Heart left ventricle (tissue), 16 donors: ENCODE measurements around the gene PTPN13. TPM values are rescaled to one million over a fixed set of nuclear protein-coding genes. Genes with fewer than 3 reads are reported as not detected.

ENCODE experiments used
- ATAC-seq, 4 donors: fragments of 200-7000 bp; cut with Tn5 transposase; one replicate each; pipeline ENCODE4 v1.9.1; 2020 to 2022; ENCODE audit warnings: moderate library complexity in 4 of 4, mild to moderate bottlenecking in 3 of 4, moderate number of reproducible peaks in 1 of 4
- DNase-seq, 5 donors: peaks; one replicate each; pipeline ENCODE4 v3.0.0-alpha.2; 2020
- H3K27ac ChIP-seq, 12 donors: fragments of 200-600 bp; sonication (generic) in 4 of 12; one replicate each; pipeline versions ENCODE4 v1.5.0 to v1.8.0; 2016 to 2022; ENCODE audit warnings: mild to moderate bottlenecking in 2 of 12
- H3K27me3 ChIP-seq, 9 donors: fragments of 200-600 bp; sonication (generic) in 2 of 9; one replicate each; pipeline versions ENCODE4 v1.5.1 to v1.8.0; 2016 to 2022; ENCODE audit warnings: mild to moderate bottlenecking in 3 of 9
- H3K36me3 ChIP-seq, 9 donors: fragments of 200-600 bp; sonication (generic) in 2 of 9; one replicate each; pipeline versions ENCODE4 v1.5.0 to v1.8.0; 2018 to 2022; ENCODE audit warnings: mild to moderate bottlenecking in 2 of 9
- H3K4me1 ChIP-seq, 12 donors: fragments of 200-600 bp; sonication (generic) in 4 of 12; one replicate each; pipeline versions ENCODE4 v1.5.0 to v1.8.0; 2016 to 2022; ENCODE audit warnings: mild to moderate bottlenecking in 3 of 12
- H3K4me3 ChIP-seq, 12 donors: fragments of 200-600 bp; sonication (generic) in 4 of 12; one replicate each; pipeline versions ENCODE4 v1.5.0 to v1.8.0; 2017 to 2022; ENCODE audit warnings: mild to moderate bottlenecking in 9 of 12, moderate library complexity in 4 of 12
- H3K9me3 ChIP-seq, 12 donors: fragments of 200-600 bp; sonication (generic) in 4 of 12; one replicate each; pipeline versions ENCODE4 v1.5.0 to v1.8.0; 2016 to 2022; ENCODE audit warnings: mild to moderate bottlenecking in 1 of 12
- CTCF ChIP-seq, 12 donors: fragments of 200-600 bp; sonication (generic) in 4 of 12; IDR thresholded peaks; one replicate each; pipeline versions ENCODE4 v1.5.0 to v1.8.0; 2018 to 2022; ENCODE audit warnings: antibody characterized with exemption in 12 of 12, mild to moderate bottlenecking in 5 of 12
- POLR2A ChIP-seq, 2 donors: fragments of 450-650 bp; IDR thresholded peaks; one replicate each; pipeline ENCODE4 v1.6.1; 2017; ENCODE audit warnings: antibody characterized with exemption in 2 of 2, mild to moderate bottlenecking in 2 of 2, moderate library complexity in 2 of 2
- whole genome bisulfite sequencing, 4 donors: extraction: QIAGEN DNeasy Blood & Tissue Kit in 2 of 4; methylation state at CpG; one replicate each; pipeline versions ENCODE4 v1.1.5 to v1.1.7; 2013 to 2018; 5-methylcytosine and 5-hydroxymethylcytosine counted together
- intact Hi-C, 10 donors: fragments of 100-400 bp; cut with DNase I; formaldehyde crosslinking; loops; one replicate each; pipeline versions ENCODE4 v1.11.1 to v1.14.2; 2022
- polyA plus RNA-seq, 2 donors: library from polyadenylated mRNA; stranded (reverse); fragments of 200-250 nt; gene quantifications; one replicate each; pipeline ENCODE4 v1.2.3, GENCODE V29; 2013
- total RNA-seq, 9 donors: library from RNA; depleted of rRNA in 2 of 9; stranded (reverse); fragments of >200 nt in 2 of 9; fragmentation: NEBNext Ultra II Directional in 3 of 9; extraction: Animal tissue kit (Norgen Biotek cat#: 25700) in 3 of 9; gene quantifications; one replicate each; pipeline versions ENCODE4 v1.1.0 to v1.2.4, GENCODE V29; 2016 to 2023
- donor health status: ischemic (EF 13 %, LVEDD 7.1; RV severe dilation, severe dysfunction).
- donor health status: healthy with polysubstance abuse.
- donor health status: DM: no; HTN: yes; CAD: no.
- donor health status: DM: no; HTN: no; CAD: no.
- donor health status: ischemic (EF 25% LVEDD 6.9; RV normal size, moderate dysfunction).
- donor health status: ischemic (EF 25% LVEDD 5.7; RV mildly dilated, moderate dysfunction).
- donor health status: healthy.
- donor health status: DM: yes; HTN: yes; CAD: no.
- donor health status: ischemic (EF 35%, LVEDD 5.7; RV mildly dilated, moderate dysfunction).
- donor health status: nonischemic (EF 11% LVEDD 7.7; RV severe dilation, severe dysfunction).
- donor health status: DM: yes; HTN: yes; CAD: no.
- donor health status: PGD.
- donor health status: ischemic (EF 29% LVEDD 5.4; RV normal size, mild dysfunction).
- donor health status: nonischemic (EF 23%, LVEDD 6.1; RV moderate dilation, normal function).

PTPN13 gene
- total and polyA plus RNA-seq, 11 donors: 0.60 to 14.3 (median 3.6) TPM

DNA sequence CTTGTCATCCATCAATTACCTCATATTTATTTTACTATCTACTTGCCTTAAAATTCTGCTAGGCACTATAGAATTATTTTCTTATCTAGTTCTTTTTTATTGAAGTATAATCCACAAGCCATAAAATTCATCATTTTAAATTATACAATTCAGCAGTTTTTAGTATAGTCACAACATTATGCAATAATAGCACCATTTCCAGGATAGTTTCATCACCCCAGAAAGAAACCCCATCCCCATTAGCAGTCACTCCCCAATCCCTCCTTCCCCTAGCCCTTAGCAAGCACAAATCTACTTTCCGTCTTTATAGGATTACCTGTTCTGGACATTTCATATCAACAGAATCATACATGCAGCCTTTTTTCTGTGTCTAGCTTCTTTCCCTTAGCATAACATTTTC, 239.5 kb downstream of the PTPN13 start:
- Histone ChIP-seq H3K4me3 (no peak overlapping the region), H3K9me3 (peaks cover 0 to 6% (median 0%) of the 10 kb centered on the region in 12 donors), H3K27ac (no peak overlapping the region), H3K27me3 (no peaks in the 10 kb centered on the region), H3K4me1 (no peaks in the 10 kb centered on the region), H3K36me3 (peaks cover 0 to 15% (median 0%) of the 10 kb centered on the region in 9 donors)
- TF ChIP-seq POLR2A (IDR thresholded peaks at IDR 0.05) (no peak), CTCF (IDR thresholded peaks at IDR 0.05) (no peak)
- ATAC-seq (no peak), DNase-seq (no peak)
- intact Hi-C loops: no loop called here
- WGBS, 4 donors: 91 to 100% (median 98%) methylated on average over 1 of the region's 1 CpG

DNA sequence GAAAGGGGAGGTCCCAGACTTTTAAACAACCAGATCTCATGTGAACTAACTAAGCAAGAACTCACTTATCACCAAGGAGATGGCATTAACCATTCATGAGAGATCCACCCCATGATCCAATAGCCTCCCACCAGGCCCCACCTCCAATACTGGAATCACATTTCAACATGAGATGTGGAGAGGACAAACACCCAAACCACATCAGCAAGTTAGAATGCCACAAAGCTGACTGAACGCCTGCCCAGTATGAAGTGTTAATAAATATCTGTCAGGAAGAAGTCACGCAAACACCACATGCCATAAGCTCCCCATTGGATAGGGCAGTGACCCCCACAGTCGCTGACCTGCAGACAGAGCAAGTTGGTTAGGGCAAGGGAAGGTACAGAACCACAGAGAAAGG, 240.8 kb downstream of the PTPN13 start:
- 83 to 97% (median 88%) methylated on average over 3 of the region's 3 CpGs for WGBS, 4 donors

GRCh38 chr4:86835677-86836076, 241.6 kb downstream of the PTPN13 start:
- no peak for DNase-seq
- WGBS, 4 donors: 86 to 94% (median 90%) methylated on average over 3 of the region's 3 CpGs

More for the DNA sequence above, 240.8 kb downstream of the PTPN13 start:
- no peak overlapping the region for H3K4me3 ChIP-seq
- ATAC-seq (no peak), DNase-seq (no peak)
- H3K27ac ChIP-seq: no peak overlapping the region
- H3K4me1 ChIP-seq: no peaks in the 10 kb centered on the region
- intact Hi-C loops: no loop called here
- H3K36me3 ChIP-seq: peaks cover 0 to 10% (median 0%) of the 10 kb centered on the region in 9 donors
- H3K9me3 ChIP-seq: peaks cover 0 to 6% (median 0%) of the 10 kb centered on the region in 12 donors
- TF ChIP-seq CTCF (IDR thresholded peaks at IDR 0.05) (no peak), POLR2A (IDR thresholded peaks at IDR 0.05) (no peak)
- H3K27me3 ChIP-seq: no peaks in the 10 kb centered on the region

More at GRCh38 chr4:86835677-86836076, 241.6 kb downstream of the PTPN13 start:
- intact Hi-C loops: no loop called here
- no peak for TF ChIP-seq CTCF (IDR thresholded peaks at IDR 0.05)
- Histone ChIP-seq H3K4me1 (no peaks in the 10 kb centered on the region), H3K27ac (no peak overlapping the region), H3K9me3 (no peaks in the 10 kb centered on the region), H3K27me3 (no peaks in the 10 kb centered on the region), H3K4me3 (no peak overlapping the region), H3K36me3 (peaks cover 0 to 3% (median 0%) of the 10 kb centered on the region in 9 donors)
- no peak for ATAC-seq
